K562 (cell line): ENCODE data around the gene TXNIP. TPM values are rescaled to one million over a fixed set of nuclear protein-coding genes. Genes with fewer than 3 reads are reported as not detected.

ENCODE experiments used
- AFF4 ChIP-seq: sonication (generic); formaldehyde crosslinking; IDR thresholded peaks from 2 replicates; pipeline ENCODE4 v1.8.0; 2023; ENCODE audit warnings: mild to moderate bottlenecking, missing genetic modification reagents
- BRD9 ChIP-seq: fragments of 450-650 bp; IDR thresholded peaks from 2 replicates; pipeline ENCODE4 v1.6.1; 2018; ENCODE audit warnings: low read depth; ENCODE audit not compliant: partially characterized antibody
- DACH1 ChIP-seq: fragments of 450-650 bp; IDR thresholded peaks from 2 replicates; pipeline ENCODE4 v1.6.1; 2018; ENCODE audit not compliant: partially characterized antibody
- DIDO1 ChIP-seq: fragments of 450-650 bp; IDR thresholded peaks from 2 replicates; pipeline ENCODE4 v1.6.1; 2016; ENCODE audit warnings: low read depth, missing biosample characterization, missing genetic modification characterization
- ID3 ChIP-seq, 2 experiments: fragments of 250-450 bp in 1 of 2; fragments of 450-650 bp in 1 of 2; sonication (Bioruptor Pico) in 1 of 2; IDR thresholded peaks; 2 replicates each; pipeline versions ENCODE4 v1.6.1 to v1.8.0; 2016 to 2021; ENCODE audit warnings: mild to moderate bottlenecking in 2 of 2, moderate library complexity in 2 of 2, missing compliant biosample characterization in 1 of 2, missing genetic modification characterization in 1 of 2
- KHSRP ChIP-seq: fragments of 450-650 bp; IDR thresholded peaks from 2 replicates; pipeline ENCODE4 v1.6.1; 2017
- MEF2D ChIP-seq: conservative IDR thresholded peaks from 2 replicates; pipeline ENCODE4 v1.6.1; 2016; ENCODE audit warnings: low read depth, missing genetic modification characterization, missing compliant biosample characterization
- REST ChIP-seq, 2 experiments: fragments of 450-650 bp; formaldehyde crosslinking in 1 of 2; IDR thresholded peaks; 2 replicates each; pipeline versions ENCODE4 v1.4.0 to v1.6.1; 2014 to 2020; ENCODE audit warnings: mild to moderate bottlenecking in 2 of 2, borderline replicate concordance in 1 of 2, low read depth in 1 of 2
- SIX5 ChIP-seq, 2 experiments: IDR thresholded peaks; 2 replicates each; pipeline ENCODE4 v1.6.1; 2011; ENCODE audit warnings: low read length in 2 of 2, borderline replicate concordance in 1 of 2, low read depth in 1 of 2, mild to moderate bottlenecking in 1 of 2, moderate library complexity in 1 of 2; ENCODE audit not compliant: insufficient read depth in 1 of 2
- SRSF1 ChIP-seq: fragments of 200-400 bp; formaldehyde crosslinking; IDR thresholded peaks from 2 replicates; pipeline ENCODE4 v1.6.1; 2017; ENCODE audit warnings: mild to moderate bottlenecking, low read depth, low read length, moderate library complexity
- ZBTB1 ChIP-seq: sonication (generic); formaldehyde crosslinking; IDR thresholded peaks from 2 replicates; pipeline ENCODE4 v1.8.1; 2023; ENCODE audit warnings: missing genetic modification reagents, low read depth, mild to moderate bottlenecking, borderline replicate concordance
- ZNF174 ChIP-seq: fragments of 250-450 bp; sonication (Bioruptor Pico); IDR thresholded peaks from 2 replicates; pipeline ENCODE4 v1.4.0; 2020; ENCODE audit warnings: mild to moderate bottlenecking
- ZNF668 ChIP-seq: fragments of 250-450 bp; sonication (Bioruptor Pico); IDR thresholded peaks from 2 replicates; pipeline ENCODE4 v1.8.0; 2022; ENCODE audit warnings: mild to moderate bottlenecking, inconsistent platforms
- polyA plus RNA-seq, 8 experiments: library from polyadenylated mRNA; depleted of rRNA in 4 of 8; stranded (reverse) in 5 of 8; unstranded in 3 of 8; fragments of >200 nt; fragmentation: Nextera tagmentation in 2 of 8; fragmentation: Illumina TruSeq in 1 of 8; extraction: Ambion mirVana in 2 of 8; extraction: Trizol in 1 of 8; gene quantifications; 2 replicates each; pipeline versions ENCODE4 v1.2.1 to v1.2.3, GENCODE V29; 2011 to 2014; ENCODE audit warnings: inconsistent platforms in 1 of 8, missing spikeins in 1 of 8
- total RNA-seq, 7 experiments: library from RNA; depleted of rRNA in 6 of 7; stranded (reverse); fragments of >200 nt in 6 of 7; fragmentation: Illumina TruSeq in 2 of 7; extraction: Trizol in 2 of 7; gene quantifications; 2 replicates each; pipeline versions ENCODE4 v1.2.1 to v1.2.3, GENCODE V29; 2011 to 2021; ENCODE audit warnings: low replicate concordance in 1 of 7

TXNIP gene
- total and polyA plus RNA-seq, 9 of the 15 experiments (the other 6 are each of a cell fraction or from before 2014, with no cell fraction given): 120 to 499 (median 257) TPM

DNA sequence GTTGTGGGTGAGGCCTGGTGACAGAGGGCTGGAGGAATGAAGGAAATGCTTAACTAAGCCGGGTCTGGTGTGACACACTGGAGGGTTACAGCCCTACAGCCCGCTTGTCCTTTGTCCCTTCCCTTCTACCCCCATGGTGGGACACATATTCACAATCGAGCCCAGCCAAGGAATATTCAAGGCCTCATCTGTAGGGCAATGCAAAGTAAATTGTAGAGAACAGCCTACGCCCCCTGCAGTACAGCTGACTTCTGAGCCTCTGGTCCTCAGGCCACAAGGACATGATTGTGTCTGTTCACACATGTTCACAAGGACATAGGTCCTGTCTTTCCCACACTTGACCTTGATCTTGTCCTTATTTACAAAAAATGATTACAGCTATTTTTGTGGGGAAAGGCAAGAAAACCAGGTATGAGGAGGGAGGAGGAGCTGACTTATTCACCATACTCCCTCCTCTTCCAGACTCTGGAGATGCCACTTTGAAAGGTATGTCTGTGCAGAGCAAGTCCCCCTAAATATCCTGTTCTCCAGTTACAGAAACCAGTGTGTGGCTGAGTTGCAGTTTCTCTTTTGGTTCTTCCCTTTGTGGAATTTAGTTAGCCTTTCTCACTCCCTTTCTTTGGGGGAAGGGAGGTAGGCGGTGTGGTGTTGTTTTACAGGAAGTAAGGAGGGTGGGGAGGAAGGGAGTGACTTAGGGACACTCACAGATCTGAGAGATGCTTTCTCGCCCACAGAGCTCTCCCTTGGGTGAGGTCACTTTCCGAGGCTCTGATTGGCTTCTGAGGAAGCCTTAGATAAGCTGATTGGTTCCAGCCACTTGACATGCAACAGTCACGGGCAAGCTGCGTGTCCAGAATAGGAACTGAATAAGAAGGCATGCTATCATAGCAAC, 17.3 kb downstream of the TXNIP start (continued):
- TF ChIP-seq ID3 (CRISPR knock-in tag; IDR thresholded peaks at IDR 0.05): no peak
- TF ChIP-seq ID3 (tag; IDR thresholded peaks at IDR 0.05): peak; percentile 80
- peak; percentile 59 for TF ChIP-seq BRD9
- TF ChIP-seq DACH1: peak; percentile 79
- peak; percentile 56; the same call in 1 of the 2 replicates for TF ChIP-seq MEF2D (tag)
- no peak for TF ChIP-seq KHSRP
- TF ChIP-seq DIDO1 (tag): peak; percentile 32; the same call in 1 of the 2 replicates
- no peak for TF ChIP-seq SRSF1
- TF ChIP-seq SIX5 (IDR thresholded peaks at IDR 0.05; ENCODE audit: borderline replicate concordance in 1 of 2, insufficient read depth in 1 of 2, low read depth in 1 of 2, low read length in 2 of 2): peak in 1 of 2 experiments; percentile 29; a peak in 1 of 4 replicates
- no peak for TF ChIP-seq ZBTB1 (CRISPR knock-in tag)
- no peak for TF ChIP-seq ZNF174 (CRISPR knock-in tag)
- TF ChIP-seq REST (IDR thresholded peaks at IDR 0.05; ENCODE audit: borderline replicate concordance): peak; percentile 14; the same call in 1 of the 2 replicates
- no peak for TF ChIP-seq REST (CRISPR knock-in tag; IDR thresholded peaks at IDR 0.05; ENCODE audit: low read depth)
- TF ChIP-seq ZNF668 (CRISPR knock-in tag): peak; percentile 67; the same call in 1 of the 2 replicates
- peak; percentile 94 for TF ChIP-seq AFF4 (CRISPR knock-in tag)
